Esophagus squamous epithelium (tissue), 4 donors: ENCODE results near the gene DYNLL1.
"Not testable (repeated sequence)": the region's sequence is repeated elsewhere in the genome, so short reads cannot be mapped to it uniquely, and the experiment has no call there.

Source experiments
- POLR2A ChIP-seq, 4 donors: fragments of 450-650 bp; IDR thresholded peaks; one replicate each; pipeline ENCODE4 v1.6.1; 2017; ENCODE audit warnings: antibody characterized with exemption in 4 of 4, mild to moderate bottlenecking in 4 of 4, moderate library complexity in 3 of 4
- TF ChIP-seq, protein P1 (sequence below), 6 experiments: fragments of 450-650 bp in 4 of 6; fragments of 200-600 bp in 2 of 6; sonication (generic) in 2 of 6; IDR thresholded peaks; one replicate each; pipeline ENCODE4 v1.5.1; 2016 to 2019; ENCODE audit warnings: antibody characterized with exemption in 6 of 6, mild to moderate bottlenecking in 4 of 6, moderate library complexity in 4 of 6

DNA sequence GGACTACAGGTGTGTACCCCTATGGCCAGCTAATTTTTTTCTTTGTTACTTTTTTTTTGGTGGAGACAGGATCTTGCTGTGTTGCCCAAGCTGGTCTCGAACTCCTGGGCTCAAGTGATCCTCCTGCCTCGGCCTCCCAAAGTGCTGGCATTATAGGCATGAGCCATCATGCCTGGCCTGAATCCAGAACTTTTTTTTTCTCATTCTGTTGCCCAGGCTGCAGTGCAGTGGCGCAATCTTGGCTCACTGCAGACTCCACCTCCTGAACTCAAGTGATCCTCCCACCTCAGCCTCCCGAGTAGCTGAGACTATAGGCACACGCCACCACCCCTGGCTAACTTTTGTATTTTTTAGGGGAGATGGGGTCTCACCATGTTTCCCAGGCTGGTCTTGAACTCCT lies 43.4 kb upstream of the DYNLL1 start:
- TF ChIP-seq, protein P1, sequence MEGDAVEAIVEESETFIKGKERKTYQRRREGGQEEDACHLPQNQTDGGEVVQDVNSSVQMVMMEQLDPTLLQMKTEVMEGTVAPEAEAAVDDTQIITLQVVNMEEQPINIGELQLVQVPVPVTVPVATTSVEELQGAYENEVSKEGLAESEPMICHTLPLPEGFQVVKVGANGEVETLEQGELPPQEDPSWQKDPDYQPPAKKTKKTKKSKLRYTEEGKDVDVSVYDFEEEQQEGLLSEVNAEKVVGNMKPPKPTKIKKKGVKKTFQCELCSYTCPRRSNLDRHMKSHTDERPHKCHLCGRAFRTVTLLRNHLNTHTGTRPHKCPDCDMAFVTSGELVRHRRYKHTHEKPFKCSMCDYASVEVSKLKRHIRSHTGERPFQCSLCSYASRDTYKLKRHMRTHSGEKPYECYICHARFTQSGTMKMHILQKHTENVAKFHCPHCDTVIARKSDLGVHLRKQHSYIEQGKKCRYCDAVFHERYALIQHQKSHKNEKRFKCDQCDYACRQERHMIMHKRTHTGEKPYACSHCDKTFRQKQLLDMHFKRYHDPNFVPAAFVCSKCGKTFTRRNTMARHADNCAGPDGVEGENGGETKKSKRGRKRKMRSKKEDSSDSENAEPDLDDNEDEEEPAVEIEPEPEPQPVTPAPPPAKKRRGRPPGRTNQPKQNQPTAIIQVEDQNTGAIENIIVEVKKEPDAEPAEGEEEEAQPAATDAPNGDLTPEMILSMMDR (IDR thresholded peaks at IDR 0.05), result not testable (repeated sequence)
- TF ChIP-seq POLR2A (IDR thresholded peaks at IDR 0.05), result not testable (repeated sequence)
